HTERT RPE-1 (cell line): Measurements from ENCODE around the gene TASP1.
"Not testable (repeated sequence)": the region's sequence is repeated elsewhere in the genome, so short reads cannot be mapped to it uniquely, and the experiment has no call there.

Source experiments
- in situ Hi-C: fragments of 300-500 bp; cut with MboI; formaldehyde crosslinking; loops from 4 replicates; pipeline ENCODE4 v1.14.3; 2020; ENCODE audit warnings: low sequenced_read_pairs

The TASP1 gene

DNA sequence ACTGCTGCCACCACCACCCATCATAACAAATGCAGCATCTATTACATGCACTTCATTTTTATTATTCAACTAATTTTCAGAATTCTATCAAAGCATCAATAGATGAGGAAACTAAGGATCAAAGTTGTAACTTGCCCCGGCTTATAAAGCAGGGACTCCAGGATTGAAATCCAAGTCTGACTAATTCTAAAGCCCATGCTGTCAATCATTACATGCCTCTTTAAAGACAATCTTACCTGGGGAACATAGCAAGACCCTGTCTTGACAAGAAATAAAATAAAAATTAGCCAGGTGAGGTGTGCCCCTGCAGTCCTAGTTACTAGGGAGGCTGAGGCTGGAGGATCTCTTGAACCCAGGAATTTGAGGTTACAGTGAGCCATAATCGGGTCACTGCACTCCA lies 235.3 kb downstream of the TASP1 start:
- in situ Hi-C loops, result no loop called here

DNA sequence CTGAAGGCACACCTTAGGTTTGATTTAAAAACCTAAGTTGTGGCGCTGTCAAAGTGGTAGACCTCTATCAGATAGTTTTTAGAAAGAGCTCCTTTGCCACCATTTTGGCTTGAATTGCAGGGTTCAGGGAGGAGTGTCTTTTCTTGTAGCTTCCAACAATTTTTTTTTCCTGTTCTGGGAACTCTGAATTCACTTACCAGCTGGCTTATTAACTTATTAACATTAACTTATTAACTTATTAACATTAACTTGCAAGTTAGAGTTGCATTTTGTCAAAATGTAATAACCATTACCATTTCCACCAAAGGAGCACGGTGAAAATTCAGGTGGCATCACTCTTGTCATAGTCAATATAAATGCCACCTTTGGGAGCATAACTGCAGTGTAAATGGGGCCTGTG lies 235.7 kb downstream of the TASP1 start:
- in situ Hi-C loops, result no loop called here

- in situ Hi-C loops, result no loop called here
Measured at GRCh38 chr20:13402171-13402760, 236.5 kb downstream of the TASP1 start.

DNA sequence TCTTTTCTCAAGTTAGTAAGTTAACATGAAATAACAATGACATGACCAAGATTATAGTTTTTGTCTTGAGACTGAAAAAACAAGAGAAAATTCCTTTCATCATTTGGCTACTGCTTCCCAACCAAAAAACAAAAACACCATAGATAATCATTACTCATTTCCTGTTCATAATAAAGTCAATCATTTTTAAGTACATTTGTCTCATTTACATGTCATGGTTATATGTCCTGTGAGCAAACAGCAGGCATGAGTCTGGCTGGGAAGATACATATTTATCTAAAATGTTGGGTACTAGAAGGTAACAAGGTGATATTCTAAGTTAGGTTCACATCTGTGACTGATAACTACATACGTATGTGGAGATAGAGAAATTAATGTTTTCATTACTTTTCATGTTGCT lies 237.1 kb downstream of the TASP1 start:
- in situ Hi-C loops, result no loop called here

GRCh38 chr20:13400453-13400852 lies 238.3 kb downstream of the TASP1 start:
- in situ Hi-C loops, result no loop called here

- in situ Hi-C loops, result no loop called here
Measured at GRCh38 chr20:13397300-13397724, 241.4 kb downstream of the TASP1 start.

- in situ Hi-C loops, result no loop called here
Measured at GRCh38 chr20:13396826-13397225, 241.9 kb downstream of the TASP1 start.

GRCh38 chr20:13396022-13396421 lies 242.7 kb downstream of the TASP1 start:
- in situ Hi-C loops, result no loop called here

DNA sequence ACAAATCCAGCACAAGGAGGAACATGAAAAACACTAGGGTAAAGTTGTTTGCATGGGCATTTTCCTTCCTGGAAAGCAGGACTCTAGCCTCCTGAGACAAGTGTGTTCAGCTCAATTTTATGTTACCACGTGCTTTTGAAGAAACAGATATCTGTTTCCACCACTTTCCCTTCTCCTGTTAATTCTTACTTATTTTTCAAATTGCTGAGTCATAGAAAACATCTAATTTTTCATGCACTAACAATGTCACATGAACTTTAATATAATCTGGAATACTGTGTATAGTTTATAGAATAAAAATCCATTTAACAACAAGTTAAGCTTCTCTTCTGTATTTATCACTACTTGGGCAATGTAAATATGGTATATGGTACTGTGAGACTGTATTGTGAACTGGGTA lies 243.5 kb downstream of the TASP1 start:
- in situ Hi-C loops, result no loop called here

- in situ Hi-C loops, result no loop called here
Measured at GRCh38 chr20:13392391-13392790, 246.3 kb downstream of the TASP1 start.

GRCh38 chr20:13389115-13389514 lies 249.6 kb downstream of the TASP1 start:
- in situ Hi-C loops, result no loop called here

GRCh38 chr20:13384132-13384531 lies 254.6 kb downstream of the TASP1 start:
- in situ Hi-C loops, result no loop called here

DNA sequence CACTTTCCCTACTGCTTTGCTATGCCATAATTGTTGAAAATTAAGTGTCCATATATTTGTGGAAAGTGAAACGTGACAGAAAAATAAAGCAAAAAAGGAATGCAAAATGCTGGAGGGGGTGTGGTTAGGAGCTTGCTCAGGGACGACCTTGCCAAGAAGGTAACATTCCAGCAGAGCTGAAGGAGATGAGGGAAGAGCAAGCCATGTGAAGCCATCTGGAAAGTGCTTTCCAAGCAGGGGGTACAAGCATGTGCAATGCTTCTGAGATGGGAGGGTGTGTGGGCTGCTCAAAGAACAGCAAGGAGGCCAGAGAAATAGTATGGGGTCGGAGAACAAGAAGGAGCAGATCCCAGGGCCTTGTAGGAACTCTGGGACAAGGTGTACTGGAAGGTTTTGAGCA lies 255.9 kb downstream of the TASP1 start:
- in situ Hi-C loops, result no loop called here

GRCh38 chr20:13380497-13381229 lies 258.1 kb downstream of the TASP1 start:
- in situ Hi-C loops, result not testable (repeated sequence)

- in situ Hi-C loops, result no loop called here
Measured at GRCh38 chr20:13373400-13373799, 265.3 kb downstream of the TASP1 start.

DNA sequence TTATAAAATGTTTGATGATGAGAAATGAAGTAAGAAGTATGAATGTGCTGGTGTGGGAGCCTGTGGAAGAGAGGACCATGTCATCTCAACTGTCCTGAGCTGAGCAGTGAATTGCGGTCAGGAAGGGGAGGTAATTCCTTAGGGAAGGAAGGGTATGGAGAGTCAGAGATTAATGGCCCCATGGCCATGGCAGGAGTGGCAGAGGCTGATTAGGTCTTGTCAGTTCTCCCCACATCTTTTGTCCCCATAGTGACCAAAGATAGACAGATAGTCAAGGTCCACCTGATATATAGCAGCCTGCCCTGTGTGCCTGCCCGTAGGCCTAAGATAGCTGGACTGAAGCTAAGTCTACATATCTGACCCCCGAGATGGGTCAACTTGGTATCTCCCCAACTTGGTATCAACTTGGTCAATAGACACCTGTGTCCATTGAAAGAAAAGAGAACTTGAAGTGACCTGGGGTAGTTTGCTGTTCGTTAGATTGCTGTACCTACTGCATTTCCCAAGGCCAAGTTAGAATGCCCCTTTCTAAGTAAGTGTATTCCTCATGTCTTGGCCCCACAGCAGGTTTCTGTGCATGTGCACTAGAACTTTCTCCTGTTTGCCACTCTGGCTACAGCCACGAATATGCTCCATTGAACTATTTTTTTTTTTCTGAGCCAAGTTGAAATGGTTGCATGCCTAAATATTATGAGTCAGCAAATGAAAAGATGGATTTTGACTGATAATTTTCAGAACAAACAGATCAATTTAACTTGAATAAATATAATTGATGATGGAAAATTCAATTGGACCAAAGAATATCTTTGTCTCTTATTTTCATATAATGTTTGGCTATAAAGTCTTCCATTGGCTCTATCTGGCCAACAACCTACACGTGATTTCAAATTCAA lies 274.2 kb downstream of the TASP1 start:
- in situ Hi-C loops, result no loop called here

DNA sequence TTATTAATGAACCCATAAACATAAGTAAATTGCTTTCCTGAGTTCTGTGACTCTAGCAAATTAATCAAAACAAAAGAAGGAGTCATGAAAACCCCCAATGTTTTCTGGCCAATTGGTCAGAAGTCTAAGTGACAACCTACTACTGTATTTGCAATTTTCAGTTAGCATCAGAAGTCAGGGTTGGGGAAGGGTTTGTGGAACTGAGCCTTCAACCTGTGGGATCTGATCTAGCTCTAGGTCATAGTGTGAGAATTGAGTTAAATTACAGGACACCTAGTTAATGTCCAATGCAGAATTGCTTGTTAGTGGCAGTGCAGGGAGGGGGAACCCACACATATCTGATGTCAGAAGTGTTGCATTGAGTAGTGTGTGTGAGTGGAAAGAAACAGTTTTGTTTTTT lies 275.3 kb downstream of the TASP1 start:
- in situ Hi-C loops, result no loop called here

GRCh38 chr20:13362165-13362564 lies 276.6 kb downstream of the TASP1 start:
- in situ Hi-C loops, result not testable (repeated sequence)

DNA sequence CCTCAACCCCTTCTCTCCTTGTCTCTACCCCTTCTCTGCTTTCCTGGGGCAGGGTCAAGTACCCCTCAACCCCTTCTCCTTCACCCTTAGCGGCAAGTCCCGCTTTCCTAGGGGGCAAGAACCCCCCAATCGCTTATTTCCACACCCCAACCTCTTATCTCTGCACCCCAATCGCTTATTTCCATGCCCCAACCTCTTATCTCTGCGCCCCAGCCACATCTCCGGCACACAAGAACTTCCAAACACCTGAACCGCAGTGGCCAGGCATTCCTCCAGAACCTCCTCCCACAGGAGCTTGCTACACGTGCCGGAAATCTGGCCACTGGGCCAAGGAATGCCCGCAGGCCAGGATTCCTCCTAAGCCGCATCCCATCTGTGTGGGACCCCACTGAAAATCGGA lies 279.8 kb downstream of the TASP1 start:
- in situ Hi-C loops, result not testable (repeated sequence)

DNA sequence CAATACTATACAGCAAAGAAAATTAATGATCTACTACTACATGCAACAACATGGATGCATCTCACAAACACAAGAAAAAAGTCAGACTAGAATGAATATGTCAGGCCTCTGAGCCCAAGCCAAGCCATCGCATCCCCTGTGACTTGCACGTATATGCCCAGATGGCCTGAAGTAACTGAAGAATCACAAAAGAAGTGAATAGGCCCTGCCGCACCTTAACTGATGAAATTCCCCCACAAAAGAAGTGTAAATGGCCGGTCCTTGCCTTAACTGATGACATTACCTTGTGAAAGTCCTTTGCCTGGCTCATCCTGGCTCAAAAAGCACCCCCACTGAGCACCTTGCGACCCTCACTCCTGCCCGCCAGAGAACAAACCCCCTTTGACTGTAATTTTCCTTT lies 280.9 kb downstream of the TASP1 start:
- in situ Hi-C loops, result not testable (repeated sequence)

GRCh38 chr20:13356591-13356990 lies 282.1 kb downstream of the TASP1 start:
- in situ Hi-C loops, result no loop called here
